LHCN-M2 (cell line): Measurements from ENCODE around the gene MSH5. TPM values are rescaled to one million over a fixed set of nuclear protein-coding genes. Genes with fewer than 3 reads are reported as not detected.

Experiments
- DNase-seq: peaks from one replicate; pipeline ENCODE4 v3.0.0-alpha.2; 2012; ENCODE audit warnings: low read depth
- total RNA-seq: library from RNA; depleted of rRNA; stranded (reverse); fragments of >200 nt; gene quantifications from 2 replicates; pipeline ENCODE4 v1.2.3, GENCODE V29; 2014

Gene MSH5
- total RNA-seq, 1 experiment from 2014 or later: 13.2 TPM

DNA sequence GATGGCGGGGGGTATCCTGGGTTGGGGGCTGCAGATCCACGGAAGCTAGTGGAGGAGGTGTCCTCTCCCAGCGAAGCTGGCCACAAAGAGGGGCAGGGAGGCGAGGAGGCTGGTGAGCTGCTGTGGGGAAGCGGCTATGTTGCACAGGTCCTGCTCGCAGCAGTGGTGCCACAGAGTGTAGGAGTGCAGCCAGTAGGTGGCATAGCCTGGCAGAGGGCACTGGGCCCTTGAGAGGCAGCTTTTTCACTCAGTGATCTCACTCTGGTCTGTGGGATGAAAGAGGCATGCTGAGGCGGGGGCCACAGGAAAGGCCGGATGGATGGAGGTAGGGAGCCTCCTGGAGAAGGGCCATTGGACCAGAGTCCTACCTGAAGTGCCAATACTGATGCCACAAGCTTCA lies 27.5 kb upstream of the MSH5 start:
- no peak for DNase-seq

DNA sequence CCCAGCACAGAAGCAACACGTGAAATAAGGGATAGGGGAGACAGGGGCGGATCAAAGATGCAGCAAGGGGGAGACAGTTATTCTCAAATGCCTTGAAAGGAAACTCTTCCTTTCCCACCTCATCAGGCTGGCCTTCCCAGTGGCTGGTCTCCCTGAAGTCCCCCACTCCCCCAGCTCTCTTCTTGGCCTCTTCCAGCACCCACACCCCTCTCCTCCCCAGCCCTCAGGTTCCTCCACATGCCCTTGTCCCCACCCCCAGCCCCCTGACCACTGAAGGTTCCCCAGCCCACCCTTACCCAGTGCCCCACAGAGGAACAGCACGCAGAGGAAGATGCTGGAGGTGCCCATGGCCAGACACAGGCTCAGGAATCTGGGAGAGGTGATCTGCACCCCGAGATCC lies 26.3 kb upstream of the MSH5 start:
- DNase-seq: no peak

GRCh38 chr6:31713991-31714684 lies 25.7 kb upstream of the MSH5 start:
- no peak for DNase-seq

DNA sequence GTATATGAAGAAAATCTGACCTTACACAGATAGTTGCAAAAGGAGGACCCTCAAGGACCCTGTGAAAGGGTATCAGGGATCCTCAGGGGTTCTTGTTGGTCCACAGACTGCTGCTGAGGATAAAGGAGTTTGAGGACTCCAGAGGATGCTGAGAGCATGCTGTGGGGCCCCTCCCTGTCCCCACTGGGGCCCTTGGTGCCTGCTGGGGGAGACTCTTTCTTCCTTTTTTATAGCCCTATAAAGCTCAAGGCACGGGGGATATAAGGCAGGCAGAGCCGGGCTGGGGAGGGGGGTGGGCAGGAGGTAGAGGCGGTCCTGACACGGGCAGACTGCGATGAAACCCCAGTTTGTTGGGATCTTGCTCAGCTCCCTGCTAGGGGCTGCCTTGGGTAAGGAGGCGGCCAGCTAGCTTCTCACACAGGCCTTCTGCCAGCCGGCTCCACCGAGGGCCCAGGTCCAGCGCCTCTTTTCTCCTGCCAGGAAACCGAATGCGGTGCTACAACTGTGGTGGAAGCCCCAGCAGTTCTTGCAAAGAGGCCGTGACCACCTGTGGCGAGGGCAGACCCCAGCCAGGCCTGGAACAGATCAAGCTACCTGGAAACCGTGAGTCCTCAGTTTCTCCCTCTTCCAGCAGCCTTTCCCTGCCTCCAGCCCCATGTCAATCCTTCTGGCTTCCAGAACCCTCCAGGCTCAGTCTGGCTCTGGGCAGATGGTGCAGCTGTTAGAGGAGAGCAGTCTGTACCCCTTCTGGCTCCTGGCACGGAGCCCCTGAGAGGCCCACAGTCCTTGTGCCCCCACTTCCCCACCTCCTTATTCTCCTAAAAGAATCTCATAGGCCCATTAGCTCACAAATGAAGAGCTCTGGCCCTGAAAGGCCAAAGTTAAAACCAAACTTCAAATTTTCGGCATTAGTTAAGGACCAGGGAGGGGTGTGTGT lies 24.5 kb upstream of the MSH5 start, which contains the start of gene LY6G6D:
Gene LY6G6D, plus strand, starts transcription at position 327 of the 937 bp plus-strand sequence. Its CDS starts 8 bp downstream, at position 335.
- no peak for DNase-seq

GRCh38 chr6:31717499-31718222 lies 22.1 kb upstream of the MSH5 start:
- DNase-seq: no peak

DNA sequence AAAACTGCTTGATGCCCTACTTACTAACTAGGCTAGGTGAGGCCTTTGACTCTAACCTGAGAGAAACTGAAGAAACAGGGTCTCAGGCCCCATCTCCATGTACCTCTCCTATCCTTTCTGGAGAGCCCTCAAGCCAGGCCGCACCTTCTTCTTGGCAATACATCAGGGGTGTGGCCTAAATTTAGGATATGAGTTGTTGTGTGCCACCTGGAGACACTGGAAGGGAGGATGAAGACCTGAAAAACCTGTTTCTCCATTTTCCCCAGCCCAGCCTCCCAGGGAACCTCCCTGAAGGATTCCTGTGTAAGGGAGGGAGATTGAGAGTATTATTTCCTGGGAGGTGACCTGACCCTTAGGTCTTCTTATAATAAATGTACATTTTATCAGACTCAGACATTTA lies 21.5 kb upstream of the MSH5 start:
- DNase-seq: no peak

DNA sequence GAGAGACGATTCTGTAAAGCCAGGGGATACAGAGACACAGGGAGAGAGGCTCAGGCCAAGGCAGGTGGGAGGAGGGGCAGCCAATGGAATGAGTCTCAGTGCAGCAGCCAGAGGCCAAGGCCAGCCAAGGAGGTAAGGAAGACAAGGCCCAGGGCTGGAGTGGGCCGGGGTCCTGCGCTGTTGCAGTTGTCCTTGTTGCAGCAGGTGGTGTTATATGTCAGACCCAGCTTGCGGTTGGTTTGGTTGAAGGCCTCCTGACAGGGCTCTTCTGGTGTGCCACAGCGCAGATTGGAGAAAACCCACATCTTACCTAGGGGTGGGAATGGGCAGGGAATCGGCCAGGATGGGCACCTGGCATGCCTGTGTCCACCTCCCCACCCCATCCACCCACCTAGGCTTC lies 20.8 kb upstream of the MSH5 start:
- DNase-seq: no peak

DNA sequence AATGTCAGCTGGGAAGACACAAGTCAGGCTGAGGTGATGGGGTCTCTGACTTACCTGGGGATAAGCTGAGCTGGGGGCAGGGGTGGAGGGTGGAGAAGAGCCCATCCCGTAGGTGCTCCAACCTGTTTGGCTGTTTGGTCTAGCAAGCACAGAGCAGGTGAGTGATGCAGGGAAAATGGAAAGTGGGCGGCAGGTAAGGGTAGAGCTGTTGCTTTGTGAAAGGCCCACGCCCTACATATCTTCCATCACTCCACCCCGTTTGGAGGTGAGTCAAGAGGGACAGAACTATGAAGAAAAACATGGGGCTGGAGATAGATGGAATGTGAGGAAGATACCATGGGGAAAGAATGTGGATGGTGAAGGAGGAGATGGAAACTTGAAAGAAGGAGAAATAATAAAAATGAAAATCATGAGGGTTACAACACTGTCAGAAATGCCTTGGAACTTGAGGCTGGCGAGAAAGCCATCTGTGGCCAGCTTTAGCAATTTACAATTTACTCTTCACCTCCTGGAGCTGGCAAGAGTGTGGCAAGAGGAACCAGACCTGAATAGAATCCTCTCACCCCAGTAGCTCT lies 19.5 kb upstream of the MSH5 start:
- no peak for DNase-seq

- DNase-seq: no peak
Measured at GRCh38 chr6:31721351-31722020, 18.3 kb upstream of the MSH5 start, which contains the start of gene LY6G6C. LY6G6C (minus strand) TSS chr6:31721746; CDS start chr6:31721679, 67 bp downstream.

DNA sequence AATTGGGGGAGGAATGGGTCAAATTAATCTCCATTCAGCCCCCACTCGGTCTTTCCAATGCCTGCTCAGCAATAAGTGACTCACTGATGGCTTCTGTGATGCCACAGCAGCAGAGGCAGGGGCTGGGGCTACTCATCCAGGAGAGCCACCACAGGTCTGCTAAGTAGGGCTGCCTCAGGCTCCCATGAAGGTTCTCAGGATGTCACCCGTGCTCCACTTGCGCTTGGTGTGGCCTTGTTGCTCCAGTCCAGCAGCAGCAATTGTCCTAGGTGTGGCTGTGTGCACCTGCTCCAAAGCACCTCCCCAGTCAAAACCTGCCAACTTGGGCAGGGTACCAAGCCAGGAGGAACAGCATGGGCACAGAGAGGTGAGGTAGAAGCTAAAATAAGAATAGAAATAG lies 17.6 kb upstream of the MSH5 start:
- DNase-seq: no peak

GRCh38 chr6:31723245-31723979 lies 16.4 kb upstream of the MSH5 start, which contains the start of gene MPIG6B:
MPIG6B (plus strand) TSS chr6:31723373; CDS start chr6:31723384, 11 bp downstream.
- peak; percentile 42 for DNase-seq

- no peak for DNase-seq
Measured at GRCh38 chr6:31723980-31724691, 15.7 kb upstream of the MSH5 start.

GRCh38 chr6:31725502-31726350 lies 14.1 kb upstream of the MSH5 start:
- no peak for DNase-seq

- no peak for DNase-seq
Measured at GRCh38 chr6:31727034-31727716, 12.6 kb upstream of the MSH5 start.

GRCh38 chr6:31727717-31728671 lies 11.8 kb upstream of the MSH5 start:
- DNase-seq: no peak

- DNase-seq: no peak
Measured at GRCh38 chr6:31728767-31729514, 10.9 kb upstream of the MSH5 start, which contains the start of gene DDAH2. DDAH2 (minus strand) TSS chr6:31729299; CDS start chr6:31729161, 138 bp downstream.
